NB4 (cell line): ENCODE data around the gene CPNE4.

Experiments used
- CTCF ChIP-seq: IDR thresholded peaks from one replicate; pipeline ENCODE4 v1.5.1; 2012; ENCODE audit warnings: low read depth, low read length
- MAX ChIP-seq: IDR thresholded peaks from 2 replicates; pipeline ENCODE4 v1.6.1; 2011; ENCODE audit warnings: low read depth, low read length
- POLR2A ChIP-seq: IDR thresholded peaks from 2 replicates; pipeline ENCODE4 v1.6.1; 2011; ENCODE audit warnings: mild to moderate bottlenecking; ENCODE audit not compliant: insufficient read length; ENCODE audit errors: extremely low read depth

- TF ChIP-seq POLR2A = no peak
- no peak for TF ChIP-seq CTCF
- TF ChIP-seq MAX = no peak
These were observed 44.3 kb upstream of the CPNE4 start for GRCh38 chr3:132079147-132079546.
